K562 (cell line): ENCODE measurements around the gene SKP2. TPM values are rescaled to one million over a fixed set of nuclear protein-coding genes. Genes with fewer than 3 reads are reported as not detected.

Source experiments
- ATAC-seq: fragments of 200-7000 bp; cut with Tn5 transposase; 3 replicates; pipeline ENCODE4 v1.9.1; 2020; ENCODE audit warnings: moderate library complexity
- BruUV-seq: library from RNA; stranded (reverse); fragments of 400-500 nt; replicated peaks from 2 replicates; lab custom pipeline; 2021; lab: Mats Ljungman, UMichigan
- CTCF ChIA-PET: fragments of 300-600 bp; formaldehyde crosslinking; extraction: SDS; loops from one replicate; lab custom pipeline; 2021; ENCODE audit warnings: low intra/inter-chr PET ratio; lab: Yijun Ruan, JAX
- POLR2A ChIA-PET: fragments of 300-600, 350-650 bp; sonication (Branson Sonifier 250); formaldehyde crosslinking; extraction: SDS; loops from one replicate; lab custom pipeline; 2021; ENCODE audit warnings: antibody characterized with exemption, inconsistent platforms; lab: Yijun Ruan, JAX
- DNase-seq, 4 experiments: peaks; one replicate each; pipeline versions ENCODE4 v3.0.0 to v3.0.0-alpha.2; 2011 to 2018; ENCODE audit warnings: low spot score in 3 of 4, mixed read lengths in 3 of 4; ENCODE audit errors: extremely low read depth in 1 of 4
- FAIRE-seq: peaks from 2 replicates; lab custom pipeline; 2011; peaks lifted over from hg19 to GRCh38; lab: Jason Lieb, UNC
- H2AFZ ChIP-seq: 2 replicates; pipeline ENCODE4 v1.6.0; 2011; ENCODE audit warnings: low read depth, low read length, control low read depth, inconsistent platforms
- H3K27ac ChIP-seq: fragments of 200-600 bp; 3 replicates; pipeline ENCODE4 v1.8.0; 2011; ENCODE audit warnings: low read depth, mild to moderate bottlenecking, control low read depth, inconsistent platforms, low read length, moderate library complexity, mixed read lengths; ENCODE audit errors: extremely low read depth
- H3K27me3 ChIP-seq, 2 experiments: fragments of 300-600 bp in 1 of 2; 2 replicates in 1 of 2; 3 replicates in 1 of 2; pipeline versions ENCODE4 v1.6.0 to v1.8.0; 2011; ENCODE audit warnings: inconsistent platforms in 2 of 2, low read length in 2 of 2, mild to moderate bottlenecking in 1 of 2, mixed read lengths in 1 of 2, moderate library complexity in 1 of 2; ENCODE audit not compliant: control insufficient read depth in 2 of 2, insufficient read depth in 2 of 2
- H3K36me3 ChIP-seq: fragments of 300-600 bp; 3 replicates; pipeline ENCODE4 v1.8.0; 2011; ENCODE audit warnings: mild to moderate bottlenecking, low read length, inconsistent platforms; ENCODE audit not compliant: control insufficient read depth, insufficient read depth
- H3K4me1 ChIP-seq, 2 experiments: fragments of 200-600 bp in 1 of 2; replicated peaks in 1 of 2; 2 replicates in 1 of 2; 3 replicates in 1 of 2; pipeline versions ENCODE4 v1.5.1 to v1.8.0; 2011; ENCODE audit warnings: inconsistent platforms in 2 of 2, low read length in 2 of 2, mild to moderate bottlenecking in 1 of 2, mixed read lengths in 1 of 2, moderate library complexity in 1 of 2; ENCODE audit not compliant: control insufficient read depth in 2 of 2, insufficient read depth in 2 of 2
- H3K4me2 ChIP-seq: 2 replicates; pipeline ENCODE4 v1.6.1; 2011; ENCODE audit warnings: low read length, control low read depth, inconsistent platforms, mixed read lengths; ENCODE audit not compliant: insufficient read depth
- H3K4me3 ChIP-seq: fragments of 200-600 bp; sonication (generic), shearing (Covaris generic); 2 replicates; pipeline ENCODE4 v1.5.1; 2016; ENCODE audit warnings: control low read depth, inconsistent platforms
- H3K79me2 ChIP-seq: fragments of 200-600 bp; 3 replicates; pipeline ENCODE4 v1.8.0; 2011; ENCODE audit warnings: low read length, inconsistent platforms; ENCODE audit not compliant: control insufficient read depth, insufficient read depth
- H3K9ac ChIP-seq, 2 experiments: 2 replicates each; pipeline versions ENCODE4 v1.6.0 to v1.6.1; 2011; ENCODE audit warnings: low read depth in 2 of 2, low read length in 2 of 2, control low read depth in 1 of 2, inconsistent platforms in 1 of 2, mild to moderate bottlenecking in 1 of 2, mixed read lengths in 1 of 2; ENCODE audit not compliant: insufficient read depth in 1 of 2
- H3K9me1 ChIP-seq: one replicate; pipeline ENCODE4 v1.6.0; 2011; ENCODE audit warnings: inconsistent platforms, mild to moderate bottlenecking, low read length, moderate library complexity; ENCODE audit not compliant: control insufficient read depth, insufficient read depth
- H3K9me3 ChIP-seq: replicated peaks from 2 replicates; pipeline ENCODE4 v1.5.1; 2011; ENCODE audit warnings: low read depth, low read length, inconsistent platforms; ENCODE audit not compliant: control insufficient read depth, insufficient read depth
- H4K20me1 ChIP-seq: replicated peaks from 2 replicates; pipeline ENCODE4 v1.6.1; 2011; ENCODE audit warnings: low read length, inconsistent platforms, mixed read lengths; ENCODE audit not compliant: control insufficient read depth, insufficient read depth
- BCOR ChIP-seq: fragments of 450-650 bp; IDR thresholded peaks from 2 replicates; pipeline ENCODE4 v1.6.1; 2016
- EZH2 ChIP-seq: IDR thresholded peaks from 2 replicates; pipeline ENCODE4 v1.6.1; 2012; ENCODE audit warnings: low read depth, mild to moderate bottlenecking, inconsistent platforms, low read length, borderline replicate concordance
- FOXA3 ChIP-seq, 2 experiments: fragments of 450-650 bp in 1 of 2; sonication (generic) in 1 of 2; formaldehyde crosslinking; IDR thresholded peaks in 1 of 2; conservative IDR thresholded peaks in 1 of 2; 2 replicates each; pipeline versions ENCODE4 v1.4.0 to v1.8.0; 2020 to 2022; ENCODE audit warnings: mild to moderate bottlenecking in 2 of 2, missing genetic modification reagents in 1 of 2
- HDAC2 ChIP-seq: fragments of 450-650 bp; IDR thresholded peaks from 2 replicates; pipeline ENCODE4 v1.6.1; 2016; ENCODE audit warnings: mild to moderate bottlenecking
- ZNF121 ChIP-seq: sonication (generic); formaldehyde crosslinking; conservative IDR thresholded peaks from 2 replicates; pipeline ENCODE4 v1.8.0; 2022; ENCODE audit warnings: missing genetic modification reagents
- ZNF134 ChIP-seq: fragments of 250-450 bp; sonication (Bioruptor Pico); conservative IDR thresholded peaks from 2 replicates; pipeline ENCODE4 v1.4.0; 2020
- WGBS: fragments of 100-300 bp; shearing (Covaris generic); methylation state at CpG from one replicate; pipeline ENCODE4 v1.1.6; 2016; ENCODE audit warnings: low coverage, mixed read lengths; ENCODE audit not compliant: insufficient coverage; ENCODE audit errors: missing lambda C conversion rate; 5-methylcytosine and 5-hydroxymethylcytosine counted together
- in situ Hi-C: fragments of 300-500 bp; cut with MboI; formaldehyde crosslinking; loops from 4 replicates; pipeline ENCODE4 v1.15.0; 2018; ENCODE audit warnings: inconsistent platforms, mixed read lengths
- intact Hi-C: fragments of 100-400 bp; cut with micrococcal nuclease; formaldehyde crosslinking; loops from 2 replicates; pipeline ENCODE4 v1.14.2; 2022
- polyA plus RNA-seq, 8 experiments: library from polyadenylated mRNA; depleted of rRNA in 4 of 8; stranded (reverse) in 5 of 8; unstranded in 3 of 8; fragments of >200 nt; fragmentation: Nextera tagmentation in 2 of 8; fragmentation: Illumina TruSeq in 1 of 8; extraction: Ambion mirVana in 2 of 8; extraction: Trizol in 1 of 8; gene quantifications; 2 replicates each; pipeline versions ENCODE4 v1.2.1 to v1.2.3, GENCODE V29; 2011 to 2014; ENCODE audit warnings: inconsistent platforms in 1 of 8, missing spikeins in 1 of 8
- total RNA-seq, 7 experiments: library from RNA; depleted of rRNA in 6 of 7; stranded (reverse); fragments of >200 nt in 6 of 7; fragmentation: Illumina TruSeq in 2 of 7; extraction: Trizol in 2 of 7; gene quantifications; 2 replicates each; pipeline versions ENCODE4 v1.2.1 to v1.2.3, GENCODE V29; 2011 to 2021; ENCODE audit warnings: low replicate concordance in 1 of 7

SKP2 gene
- total and polyA plus RNA-seq, 9 of the 15 experiments (the other 6 are each of a cell fraction or from before 2014, with no cell fraction given) = 30.0 to 97.5 (median 80.8) TPM

DNA sequence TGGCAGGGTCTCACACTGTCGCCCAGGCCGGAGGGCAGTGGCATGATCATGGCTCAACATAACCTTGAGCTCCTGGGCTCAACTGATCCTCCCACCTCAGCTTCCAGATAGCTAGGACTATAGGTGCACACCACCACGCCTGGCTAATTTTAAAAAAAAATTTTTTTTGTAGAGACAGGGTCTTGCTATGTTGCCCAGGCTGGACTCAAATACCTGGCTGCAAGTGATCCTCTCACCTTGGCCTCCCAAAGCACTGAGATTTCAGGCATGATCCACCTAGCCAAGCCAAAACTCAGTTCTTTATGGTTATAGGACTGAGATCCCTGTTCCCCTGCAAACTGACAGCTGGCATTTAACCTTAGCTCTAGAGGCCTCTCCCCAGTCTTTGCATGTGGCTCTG lies 5.5 kb upstream of the SKP2 start:
- Histone ChIP-seq H3K4me3 (no peak overlapping the region), H3K9me3 (no peaks in the 10 kb centered on the region), H3K9me1 (no peaks in the 10 kb centered on the region), H3K4me1 (peaks cover 0 to 5% of the 10 kb centered on the region in 2 experiments; a peak in 2 of 5 replicates), H3K4me2 (no peak overlapping the region), H4K20me1 (no peaks in the 10 kb centered on the region), H3K79me2 (peaks cover 63% of the 10 kb centered on the region), H3K36me3 (peaks cover 18% of the 10 kb centered on the region; the same call in 2 of the 3 replicates), H3K9ac (no peak overlapping the region), H3K27ac (no peak overlapping the region), H3K27me3 (no peaks in the 10 kb centered on the region), H2AFZ (no peak overlapping the region)
- BruUV-seq = no TSS peak
- ATAC-seq (no peak), DNase-seq (no peak), FAIRE-seq (no peak)
- intact Hi-C loops (no loop called here), in situ Hi-C loops (no loop called here)
- no peak for TF ChIP-seq ZNF134 (CRISPR knock-in tag)
- TF ChIP-seq EZH2 = no peak
- peak; percentile 90 for TF ChIP-seq ZNF121
- POLR2A ChIA-PET = interaction anchor here (0.7 kb wide), 1 partner anchor 58 kb away, joined by 3 read pairs; no protein-coding TSS in a partner anchor
- 50% methylated on average over 3 of the region's 3 CpGs for WGBS
- CTCF ChIA-PET = no interaction called here

DNA sequence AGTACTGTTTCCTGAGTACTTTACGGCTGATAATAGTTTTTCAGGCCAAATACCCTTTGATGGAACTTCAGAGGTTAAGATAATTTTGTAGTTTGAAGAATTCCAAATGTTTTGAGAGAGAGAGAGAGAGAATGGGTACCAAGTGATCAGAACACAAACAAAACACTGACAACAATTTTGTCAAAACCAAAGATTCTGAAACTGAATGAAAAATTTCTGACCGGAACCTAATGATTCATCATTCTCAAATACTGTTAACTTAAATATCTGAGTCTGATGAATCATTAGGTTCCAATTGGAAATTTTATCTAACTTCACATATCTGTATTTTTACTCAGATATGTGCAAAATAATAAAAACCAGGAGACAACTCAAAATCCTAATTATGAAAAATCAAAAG lies 4.2 kb upstream of the SKP2 start:
- TF ChIP-seq BCOR (no peak), HDAC2 (no peak), FOXA3 (CRISPR knock-in tag; conservative IDR thresholded peaks at IDR 0.05 in 1 of 2, IDR thresholded peaks at IDR 0.05 in 1 of 2) (no peak)
- Histone ChIP-seq H3K27ac (no peak overlapping the region), H2AFZ (no peak overlapping the region), H3K9ac (no peak overlapping the region), H3K79me2 (peaks cover 76% of the 10 kb centered on the region), H3K9me3 (no peaks in the 10 kb centered on the region), H3K36me3 (peaks cover 13% of the 10 kb centered on the region; the same call in 2 of the 3 replicates), H3K9me1 (no peaks in the 10 kb centered on the region), H3K4me3 (no peak overlapping the region), H3K4me2 (no peak overlapping the region), H3K4me1 (peaks cover 0 to 5% of the 10 kb centered on the region in 2 experiments; a peak in 2 of 5 replicates), H3K27me3 (no peaks in the 10 kb centered on the region), H4K20me1 (no peaks in the 10 kb centered on the region)
- ChIA-PET POLR2A (no interaction called here), CTCF (no interaction called here)
- DNase-seq (no peak), FAIRE-seq (no peak), ATAC-seq (no peak)
- in situ Hi-C loops = no loop called here
- intact Hi-C loops = no loop called here
- 93% methylated on average over 2 of the region's 2 CpGs for WGBS
- no TSS peak for BruUV-seq
